HG03066 (cell line): ENCODE results near the gene MTFMT.
"Not testable (repeated sequence)": the region's sequence is repeated elsewhere in the genome, so short reads cannot be mapped to it uniquely, and the experiment has no call there.

ENCODE experiments used
- ATAC-seq: cut with Tn5 transposase; IDR thresholded peaks from one replicate; pipeline ENCODE4 v1.9.1; 2021; ENCODE audit warnings: low read depth; ENCODE audit not compliant: unreplicated experiment

MTFMT gene

DNA sequence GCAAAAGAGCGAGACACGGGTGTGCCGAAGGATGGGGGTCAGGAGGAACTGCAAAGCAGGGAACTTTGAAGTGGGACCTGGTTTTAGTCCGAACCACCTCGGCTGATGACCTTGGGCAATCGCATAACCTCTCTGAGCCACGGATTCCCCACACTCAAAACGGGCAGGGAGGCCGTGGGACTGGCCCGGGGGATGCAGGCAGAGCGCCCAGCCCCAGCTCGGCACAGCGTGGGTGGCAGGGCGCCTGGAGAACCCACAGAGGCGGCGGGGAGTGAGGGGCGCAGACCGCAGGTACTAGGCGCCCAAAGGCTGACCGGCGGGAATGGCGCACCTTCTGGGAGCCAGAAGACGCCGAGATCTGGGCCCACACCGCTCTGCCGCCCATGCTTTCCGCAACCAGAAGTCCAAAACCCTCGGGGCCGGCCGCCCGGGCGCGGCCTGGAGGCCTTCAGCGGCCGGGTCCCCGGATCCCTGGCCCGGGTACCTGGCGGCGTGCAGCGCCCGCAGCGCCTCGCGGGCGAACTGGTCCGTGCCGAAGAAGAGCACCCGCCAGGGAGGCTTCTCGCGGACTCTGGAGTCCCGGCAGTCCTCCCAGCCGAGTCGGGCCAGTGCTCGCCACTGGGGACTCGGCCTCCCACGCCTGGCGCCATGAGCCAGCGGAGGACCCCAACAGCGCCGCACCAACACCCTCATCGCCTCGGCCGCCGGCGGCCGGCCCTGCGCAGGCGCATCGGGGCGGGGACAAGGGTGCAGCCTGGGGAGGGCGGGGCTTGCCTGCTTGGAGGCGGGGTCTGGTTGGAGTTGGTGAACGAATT is at the start of gene MTFMT:
TSS of gene MTFMT (minus strand) at position 719 of the 815 bp plus-strand sequence. CDS start at position 693, 26 bp downstream.
- ATAC-seq = peak; percentile 56

- no peak for ATAC-seq
Measured at GRCh38 chr15:65077981-65078352, 48.5 kb upstream of the MTFMT start.

GRCh38 chr15:65077291-65077980 is 48.0 kb upstream of the MTFMT start:
- no peak for ATAC-seq

DNA sequence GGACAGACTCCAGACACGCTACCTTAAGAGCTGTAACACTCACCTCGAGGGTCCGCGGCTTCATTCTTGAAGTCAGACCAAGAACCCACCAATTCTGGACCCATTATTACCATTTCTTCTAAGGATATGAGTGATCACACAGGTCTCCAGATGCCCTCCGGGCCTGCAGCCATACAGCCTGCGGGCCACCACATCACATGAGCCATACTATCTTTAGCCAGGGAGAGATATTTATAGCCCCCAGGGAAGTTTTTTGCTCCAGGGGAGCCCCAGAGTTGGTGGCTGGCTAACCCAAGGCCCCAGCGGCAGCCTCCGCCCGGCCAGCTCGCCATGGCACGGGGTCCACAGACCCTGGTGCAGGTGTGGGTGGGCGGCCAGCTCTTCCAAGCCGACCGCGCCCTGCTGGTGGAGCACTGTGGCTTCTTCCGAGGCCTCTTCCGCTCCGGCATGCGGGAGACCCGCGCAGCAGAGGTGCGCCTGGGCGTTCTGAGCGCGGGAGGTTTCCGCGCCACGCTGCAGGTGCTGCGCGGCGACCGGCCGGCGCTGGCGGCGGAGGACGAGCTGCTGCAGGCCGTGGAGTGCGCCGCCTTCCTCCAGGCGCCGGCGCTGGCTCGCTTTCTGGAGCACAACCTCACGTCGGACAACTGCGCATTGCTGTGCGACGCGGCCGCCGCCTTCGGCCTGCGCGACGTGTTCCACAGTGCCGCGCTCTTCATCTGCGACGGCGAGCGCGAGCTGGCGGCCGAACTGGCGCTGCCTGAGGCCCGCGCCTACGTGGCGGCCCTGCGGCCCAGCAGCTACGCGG is 47.2 kb upstream of the MTFMT start, which contains the start of gene KBTBD13:
TSS of gene KBTBD13 (plus strand) at position 261 of the 805 bp plus-strand sequence. CDS start at position 331, 70 bp downstream.
- ATAC-seq = no peak

DNA sequence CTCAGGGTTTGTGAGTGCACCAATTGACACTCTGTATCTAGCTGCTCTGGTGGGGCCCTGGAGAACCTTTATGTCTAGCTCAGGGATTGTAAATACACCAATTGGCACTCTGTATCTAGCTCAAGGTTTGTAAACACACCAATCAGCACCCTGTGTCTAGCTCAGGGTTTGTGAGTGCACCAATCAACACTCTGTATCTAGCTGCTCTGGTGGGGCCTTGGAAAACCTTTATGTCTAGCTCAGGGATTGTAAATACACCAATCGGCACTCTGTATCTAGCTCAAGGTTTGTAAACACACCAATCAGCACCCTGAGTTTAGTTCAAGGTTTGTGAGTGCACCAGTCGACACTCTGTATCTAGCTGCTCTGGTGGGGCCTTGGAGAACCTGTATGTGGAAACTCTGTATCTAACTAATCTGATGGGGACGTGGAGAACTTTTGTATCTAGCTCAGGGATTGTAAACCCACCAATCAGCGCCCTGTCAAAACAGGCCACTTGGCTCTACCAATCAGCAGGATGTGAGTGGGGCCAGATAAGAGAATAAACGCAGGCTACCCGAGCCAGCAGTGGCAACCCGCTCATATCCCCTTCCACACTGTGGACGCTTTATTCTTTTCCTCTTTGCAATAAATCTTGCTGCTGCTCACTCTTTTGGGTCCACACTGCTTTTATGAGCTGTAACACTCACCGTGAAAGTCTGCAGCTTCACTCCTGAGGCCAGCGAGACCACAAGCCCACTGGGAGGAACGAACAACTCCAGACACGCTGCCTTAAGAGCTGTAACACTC is 46.4 kb upstream of the MTFMT start:
- ATAC-seq = not testable (repeated sequence)

DNA sequence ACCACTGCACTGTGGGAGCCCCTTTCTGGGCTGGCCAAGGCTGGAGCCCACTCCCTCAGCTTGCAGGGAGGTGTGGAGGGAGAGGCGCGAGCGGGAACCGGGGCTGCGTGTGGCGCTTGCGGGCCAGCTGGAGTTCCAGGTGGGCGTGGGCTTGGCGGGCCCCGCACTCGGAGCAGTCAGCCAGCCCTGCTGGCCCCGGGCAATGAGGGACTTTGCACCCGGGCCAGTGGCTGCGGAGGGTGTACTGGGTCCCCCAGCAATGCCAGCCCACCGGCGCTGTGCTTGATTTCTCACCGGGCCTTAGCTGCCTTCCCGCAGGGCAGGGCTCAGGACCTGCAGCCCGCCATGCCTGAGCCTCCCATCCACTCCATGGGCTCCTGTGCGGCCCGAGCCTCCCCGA is 45.5 kb upstream of the MTFMT start:
- ATAC-seq = not testable (repeated sequence)

DNA sequence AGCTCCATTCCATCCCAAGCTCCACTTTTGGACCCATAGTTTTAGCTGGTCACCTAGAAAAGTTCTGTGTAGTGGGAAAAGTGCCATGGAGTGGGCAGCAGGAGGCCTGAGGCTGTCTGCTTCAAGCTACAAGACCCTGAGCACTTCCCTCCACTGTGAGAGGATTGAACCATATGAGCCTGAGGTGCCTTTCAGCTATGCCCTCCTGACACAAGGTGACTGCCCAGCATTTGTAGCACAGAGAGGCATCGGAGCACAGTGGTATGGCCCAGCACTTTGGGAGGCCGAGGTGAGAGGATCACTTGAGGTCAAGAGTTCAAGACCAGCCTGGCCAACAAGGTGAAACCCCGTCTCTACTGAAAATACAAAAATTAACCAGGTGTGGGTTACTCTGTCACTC is 43.2 kb upstream of the MTFMT start:
- ATAC-seq = no peak

- no peak for ATAC-seq
Measured at GRCh38 chr15:65072027-65072426, 42.6 kb upstream of the MTFMT start.

GRCh38 chr15:65071381-65071811 is 42.0 kb upstream of the MTFMT start:
- no peak for ATAC-seq

GRCh38 chr15:65069779-65070546 is 40.5 kb upstream of the MTFMT start:
- ATAC-seq = no peak

GRCh38 chr15:65069179-65069578 is 39.7 kb upstream of the MTFMT start:
- no peak for ATAC-seq

GRCh38 chr15:65068403-65068788 is 39.0 kb upstream of the MTFMT start:
- ATAC-seq = no peak

DNA sequence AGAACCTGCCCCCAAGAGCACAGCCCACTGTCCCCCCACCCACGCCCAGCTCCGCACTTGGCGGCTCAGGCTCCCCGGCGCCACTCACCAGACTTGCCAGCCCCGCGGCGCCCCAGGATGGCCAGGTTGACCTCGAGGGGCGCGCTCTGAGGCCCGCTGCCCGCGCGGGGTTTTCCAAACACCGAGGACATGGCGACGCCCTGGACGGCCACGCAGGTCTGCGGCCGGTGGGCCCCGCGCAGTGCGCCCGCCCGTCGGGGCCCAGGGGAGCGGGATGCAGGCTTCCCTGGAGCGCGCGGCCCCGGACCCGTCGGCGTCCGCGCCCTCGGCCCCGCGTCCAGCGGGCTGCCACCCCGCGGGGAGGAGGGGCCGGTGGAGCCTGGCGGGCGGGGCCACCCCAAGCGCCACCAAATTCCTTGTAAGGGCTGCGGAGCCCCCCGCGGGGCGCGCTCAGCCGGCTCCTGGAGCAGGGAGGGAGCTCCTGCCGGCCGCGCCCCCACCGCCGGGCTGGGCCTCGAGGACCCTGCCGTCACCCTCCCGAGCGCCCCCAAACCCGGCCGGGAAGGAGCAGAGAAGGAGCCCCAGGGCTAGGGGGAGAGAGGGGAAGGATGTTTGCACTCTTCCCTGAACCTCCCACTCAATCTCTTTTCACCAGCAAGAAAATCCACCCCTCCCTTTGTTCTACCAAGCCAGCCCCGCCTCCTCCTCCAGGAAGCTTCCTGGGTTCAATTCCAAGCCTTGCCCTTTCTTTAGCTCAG is 38.4 kb upstream of the MTFMT start, which contains the start of gene RASL12:
TSS of gene RASL12 (minus strand) at position 347 of the 758 bp plus-strand sequence. CDS start at position 191, 156 bp downstream.
- no peak for ATAC-seq

DNA sequence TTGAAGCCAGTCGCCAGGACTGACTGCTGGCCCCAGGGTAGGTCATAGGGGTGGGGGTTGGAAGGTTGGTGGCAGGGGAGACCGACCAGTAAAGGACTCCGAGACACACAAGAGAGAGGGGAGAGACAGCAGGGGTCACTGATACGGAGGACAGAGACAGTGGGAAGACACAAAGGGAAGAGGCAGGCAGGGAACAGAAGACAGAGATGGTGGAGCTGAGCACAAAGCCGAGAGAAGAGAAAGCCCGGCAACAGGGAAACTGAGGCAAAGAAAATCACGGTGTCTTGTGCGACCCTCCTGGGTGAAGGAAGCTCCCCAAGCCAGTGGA is 37.8 kb upstream of the MTFMT start:
- ATAC-seq = no peak

- ATAC-seq = no peak
Measured at GRCh38 chr15:65066635-65067316, 37.3 kb upstream of the MTFMT start.

DNA sequence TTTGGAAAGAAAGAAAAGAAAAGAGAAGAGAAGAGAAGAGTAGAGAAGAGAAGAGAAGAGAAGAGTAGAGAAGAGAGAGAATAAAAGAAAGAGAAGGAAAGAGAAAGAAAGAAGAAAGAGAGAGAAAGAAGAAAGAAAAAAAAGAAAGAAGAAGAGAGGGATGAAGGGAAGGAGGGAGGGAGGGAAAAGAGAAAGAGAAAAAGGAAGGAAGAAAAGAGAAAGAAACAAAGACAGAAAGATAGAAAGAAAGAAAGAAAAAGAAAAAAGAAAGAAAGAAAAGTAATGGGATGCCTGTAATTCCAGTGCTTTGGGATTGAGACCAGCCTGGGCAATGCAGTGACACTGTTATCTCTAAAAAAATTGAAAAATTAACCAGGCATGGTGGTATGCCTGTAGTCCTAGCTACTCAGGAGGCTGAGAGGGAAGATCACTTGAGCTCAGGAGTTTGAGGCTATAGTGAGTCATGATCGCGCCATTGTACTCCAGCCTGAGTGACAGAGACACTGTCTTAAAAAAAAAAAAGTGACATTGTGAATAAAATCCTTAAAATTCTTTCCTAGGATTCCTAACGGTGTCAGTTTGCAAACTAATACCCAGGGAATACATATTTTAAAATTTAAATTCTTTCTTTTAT is 36.7 kb upstream of the MTFMT start:
- no peak for ATAC-seq

DNA sequence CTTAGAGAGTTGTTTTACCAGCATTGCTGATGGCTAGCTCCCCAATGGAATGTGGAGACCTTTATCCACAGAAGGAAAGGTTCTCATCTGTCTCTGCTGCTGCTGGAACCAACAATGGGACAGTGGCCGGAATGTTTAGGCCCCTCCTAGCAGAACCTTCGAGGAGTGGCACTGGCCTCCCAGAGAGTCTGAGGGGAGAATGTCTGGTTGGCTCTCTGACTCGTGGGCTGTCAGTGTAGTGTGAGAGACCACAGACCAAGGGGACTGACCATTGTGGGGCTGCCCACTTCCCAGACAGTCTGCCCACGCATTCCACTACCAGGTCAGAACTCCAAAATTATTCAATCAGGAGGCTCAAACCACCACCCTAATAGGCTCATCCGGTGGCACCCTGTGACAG is 33.3 kb upstream of the MTFMT start:
- ATAC-seq = no peak

DNA sequence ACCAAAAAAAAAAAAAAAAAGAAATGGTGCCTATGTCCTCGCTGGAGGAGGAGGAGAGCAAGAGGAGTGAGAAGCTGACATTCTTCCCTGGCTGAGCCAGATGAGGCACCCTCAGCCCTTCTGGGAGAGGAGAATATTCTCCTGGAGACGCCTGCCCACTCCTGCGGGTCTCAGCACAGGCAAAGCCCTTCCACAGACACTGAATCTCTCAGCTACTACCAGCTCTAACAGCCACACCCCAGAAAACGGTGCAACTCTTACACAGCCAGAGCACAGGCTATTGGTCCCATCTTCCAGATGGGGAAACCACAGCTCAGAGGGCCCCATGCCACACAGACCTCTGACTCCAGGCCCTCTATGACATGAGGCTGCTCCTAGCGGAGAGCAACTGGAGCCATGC is 32.6 kb upstream of the MTFMT start:
- no peak for ATAC-seq
